Stimulated activated CD8-positive, alpha-beta memory T cell treated with anti-CD3 and anti-CD28 coated beads, Interleukin-7, amount 100 ng/mL, for 24 hours (primary cell): ENCODE measurements around the gene ENKD1.

Source experiments
- DNase-seq: peaks from one replicate; pipeline ENCODE4 v3.0.0-alpha.2; 2020; ENCODE audit warnings: low read depth

ENKD1 gene

GRCh38 chr16:67679935-67680897 lies 13.7 kb upstream of the ENKD1 start:
- no peak for DNase-seq

- no peak for DNase-seq
Measured at GRCh38 chr16:67678354-67679023, 11.9 kb upstream of the ENKD1 start.

GRCh38 chr16:67677712-67678111 lies 11.2 kb upstream of the ENKD1 start:
- DNase-seq, result no peak

- DNase-seq, result no peak
Measured at GRCh38 chr16:67676939-67677338, 10.4 kb upstream of the ENKD1 start.

- no peak for DNase-seq
Measured at GRCh38 chr16:67676516-67676915, 10.0 kb upstream of the ENKD1 start.

- DNase-seq, result no peak
Measured at GRCh38 chr16:67675999-67676398, 9.4 kb upstream of the ENKD1 start.

GRCh38 chr16:67675579-67675935 lies 9.0 kb upstream of the ENKD1 start:
- DNase-seq, result no peak

- no peak for DNase-seq
Measured at GRCh38 chr16:67674851-67675578, 8.5 kb upstream of the ENKD1 start.

- no peak for DNase-seq
Measured at GRCh38 chr16:67673712-67674580, 7.4 kb upstream of the ENKD1 start.

GRCh38 chr16:67672739-67673662 lies 6.5 kb upstream of the ENKD1 start:
- no peak for DNase-seq

GRCh38 chr16:67672306-67672705 lies 5.8 kb upstream of the ENKD1 start:
- DNase-seq, result no peak

GRCh38 chr16:67669499-67670101 lies 3.0 kb upstream of the ENKD1 start:
- DNase-seq, result no peak

GRCh38 chr16:67668495-67669157 lies 2.1 kb upstream of the ENKD1 start:
- no peak for DNase-seq

- peak; percentile 46 for DNase-seq
Measured at GRCh38 chr16:67667817-67668494, 1.4 kb upstream of the ENKD1 start.

GRCh38 chr16:67667453-67667816 lies 885 bp upstream of the ENKD1 start:
- no peak for DNase-seq

GRCh38 chr16:67666032-67666551 lies 458 bp downstream of the ENKD1 start:
- DNase-seq, result no peak

GRCh38 chr16:67665598-67665997 lies 952 bp downstream of the ENKD1 start:
- DNase-seq, result no peak

- no peak for DNase-seq
Measured at GRCh38 chr16:67664871-67665270, 1.7 kb downstream of the ENKD1 start.

GRCh38 chr16:67664258-67664657 lies 2.3 kb downstream of the ENKD1 start:
- DNase-seq, result no peak
